Superior temporal gyrus (tissue), 1 donor: ENCODE data around the gene HS1BP3.

Experiments used
- DNase-seq: peaks from one replicate; pipeline ENCODE4 v3.0.0-alpha.2; 2016; ENCODE audit errors: extremely low spot score

The HS1BP3 gene

DNA sequence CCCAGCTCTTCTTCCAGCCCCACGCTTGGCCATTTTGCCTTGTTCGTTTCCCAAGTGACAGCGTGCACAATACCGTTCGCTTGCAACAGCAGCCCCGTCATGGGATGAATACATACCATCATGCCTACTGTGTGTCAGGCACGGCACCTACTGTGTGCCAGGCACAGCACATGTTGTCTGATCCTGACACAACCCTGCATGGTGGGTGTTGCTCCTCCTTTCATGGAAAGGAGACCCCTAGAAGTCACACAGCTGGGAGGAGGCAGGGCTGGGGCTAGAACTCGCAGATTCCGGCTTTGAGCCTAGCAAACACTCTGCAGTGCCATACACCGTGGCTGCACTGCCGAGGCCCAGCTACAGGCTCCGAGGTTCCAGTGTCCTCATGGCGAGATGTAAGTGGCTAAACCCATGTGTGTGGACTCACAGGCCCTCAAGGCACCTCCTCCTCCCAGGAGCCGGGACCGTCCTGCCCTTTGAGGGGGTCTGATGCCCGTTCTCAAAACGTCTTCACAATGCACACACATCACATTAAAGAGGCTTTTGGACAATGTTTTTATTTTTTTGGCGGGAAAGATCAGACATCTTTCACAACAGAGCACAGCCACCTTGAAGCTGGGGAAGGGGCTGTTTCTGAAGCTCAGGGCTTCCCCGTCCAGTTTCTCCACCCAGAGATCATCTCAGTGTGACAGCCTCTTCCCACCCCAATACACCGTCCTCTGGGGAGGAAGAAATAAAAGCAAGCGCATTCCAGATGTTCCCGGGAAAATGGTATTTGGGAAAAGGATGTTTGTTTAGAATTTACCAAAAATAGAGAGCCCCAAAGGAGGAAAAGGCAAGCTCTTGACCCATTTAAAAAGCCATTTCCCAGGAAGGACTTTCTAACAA, 64.9 kb downstream of the HS1BP3 start:
- DNase-seq, result no peak

DNA sequence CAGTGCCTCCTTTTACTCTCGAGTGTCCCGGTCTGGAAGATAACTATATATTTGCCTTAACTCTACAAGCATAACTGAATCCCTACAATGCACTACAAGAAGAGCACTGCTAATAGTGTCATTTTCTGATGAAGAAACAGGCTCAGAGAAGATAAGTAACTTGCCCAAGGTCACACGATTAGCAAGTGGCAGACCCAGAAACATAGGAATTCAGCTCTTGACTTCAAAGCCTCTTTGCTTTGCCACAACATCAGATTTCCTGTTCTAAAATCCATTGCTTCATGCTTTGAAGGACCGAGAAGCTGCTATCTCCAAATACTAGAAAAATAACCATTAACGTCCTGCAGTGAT, 65.6 kb downstream of the HS1BP3 start:
- no peak for DNase-seq

DNA sequence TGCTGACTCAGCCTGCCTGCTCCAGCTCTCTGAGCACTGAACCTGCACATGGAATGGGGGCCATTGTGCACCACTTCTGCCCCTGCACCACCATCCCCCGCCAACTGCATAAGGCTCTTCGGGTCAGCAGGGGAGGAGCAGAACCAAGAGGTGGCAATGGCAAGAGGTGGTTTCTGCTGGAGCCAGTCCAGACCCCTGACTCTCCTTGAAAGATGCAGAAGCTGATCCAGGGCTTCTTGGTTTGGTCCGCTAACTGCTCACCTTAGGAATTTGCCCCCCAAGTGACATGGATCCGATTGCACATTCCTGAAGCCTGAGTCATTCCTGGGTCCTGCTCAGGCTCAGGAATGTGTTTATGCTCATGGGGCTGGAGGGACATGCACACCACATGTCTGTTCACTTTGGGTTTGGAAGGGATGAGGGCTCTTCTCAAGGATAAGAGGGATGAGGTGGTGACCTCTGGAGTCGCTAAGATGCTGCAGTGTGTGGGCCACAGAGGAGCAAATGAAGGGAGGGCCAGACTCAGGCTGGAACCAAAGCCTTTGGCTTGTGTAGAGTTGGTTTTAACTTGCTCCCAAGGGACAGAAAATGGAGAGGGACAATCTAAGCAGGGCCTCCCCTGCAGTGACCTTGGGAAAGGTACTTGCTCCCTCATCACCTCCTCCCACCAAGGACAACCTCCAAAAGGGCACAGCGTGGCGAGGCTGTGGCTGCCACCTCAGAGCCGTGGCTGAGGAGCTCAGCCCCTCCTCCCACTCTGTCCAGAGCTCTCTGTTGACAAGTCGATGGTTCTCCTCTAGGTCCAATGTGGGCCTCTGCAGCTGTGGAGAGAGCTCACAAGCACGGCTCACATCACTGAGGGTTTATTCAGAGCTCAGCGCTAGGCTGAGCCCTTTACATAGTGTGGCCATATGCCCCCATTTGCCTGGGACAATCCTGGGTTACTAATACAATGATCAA, 66.2 kb downstream of the HS1BP3 start:
- DNase-seq, result peak; percentile 90

- DNase-seq, result no peak
Observed at GRCh38 chr2:20584045-20584398, 66.9 kb downstream of the HS1BP3 start.

DNA sequence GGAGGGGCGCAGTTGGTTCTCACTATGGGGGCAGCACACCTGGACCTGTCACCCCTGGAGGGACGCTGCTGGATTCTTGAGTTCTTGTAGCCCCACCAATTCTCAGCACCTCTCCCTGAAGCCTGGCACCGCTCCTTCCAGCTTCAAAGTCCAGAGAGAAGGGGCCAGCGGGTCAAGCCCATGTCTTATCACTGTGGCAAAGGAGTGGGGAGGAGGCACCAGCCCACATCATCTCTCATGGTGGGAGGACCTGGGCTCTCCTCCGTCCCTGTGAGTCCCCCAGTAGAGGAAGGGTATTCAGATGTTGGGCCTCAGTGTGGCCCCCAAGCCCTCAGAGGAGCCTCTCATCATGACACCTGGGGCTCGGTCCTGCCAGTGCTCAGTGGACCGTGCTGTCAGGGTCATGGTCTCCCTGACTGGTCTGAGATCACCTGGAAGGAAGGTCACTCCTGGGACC, 67.4 kb downstream of the HS1BP3 start:
- no peak for DNase-seq

GRCh38 chr2:20582600-20583221, 68.2 kb downstream of the HS1BP3 start:
- DNase-seq, result peak; percentile 92

DNA sequence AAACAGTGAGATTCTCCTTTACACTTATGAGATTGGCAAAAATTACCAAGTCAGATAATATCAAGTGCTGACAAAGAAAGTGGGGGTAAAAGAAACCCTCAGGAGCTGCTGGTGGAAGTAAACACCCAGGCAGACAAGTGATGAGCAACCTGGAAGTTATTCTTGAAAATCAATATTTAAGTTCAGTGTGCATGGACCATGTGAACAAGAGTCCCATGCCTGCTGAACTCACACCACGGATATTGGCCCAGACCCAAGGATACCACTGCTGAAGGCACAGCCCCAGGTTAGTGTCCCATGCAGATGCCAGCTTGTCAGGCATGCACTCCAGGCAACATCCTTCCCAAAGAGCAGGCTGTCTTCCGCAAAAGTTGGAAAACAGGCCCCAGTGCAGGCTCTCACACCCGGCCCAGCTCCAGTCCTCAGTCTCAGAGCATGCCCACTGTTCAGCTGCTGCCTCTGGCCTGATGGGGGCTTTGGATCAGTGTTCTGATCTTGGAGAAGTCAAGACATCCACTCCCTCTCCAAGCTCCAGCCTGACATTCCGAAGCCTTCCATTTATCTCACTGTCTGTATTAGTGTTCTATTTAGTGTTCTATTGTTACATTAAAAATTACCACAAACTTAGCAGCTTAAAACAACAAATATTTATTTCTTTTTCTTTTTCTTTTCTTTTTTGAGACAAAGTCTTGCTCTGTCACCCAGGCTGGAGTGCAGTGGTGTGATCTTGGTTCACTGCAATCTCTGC, 70.0 kb downstream of the HS1BP3 start:
- DNase-seq, result no peak

GRCh38 chr2:20579866-20580265, 71.0 kb downstream of the HS1BP3 start:
- DNase-seq, result no peak

DNA sequence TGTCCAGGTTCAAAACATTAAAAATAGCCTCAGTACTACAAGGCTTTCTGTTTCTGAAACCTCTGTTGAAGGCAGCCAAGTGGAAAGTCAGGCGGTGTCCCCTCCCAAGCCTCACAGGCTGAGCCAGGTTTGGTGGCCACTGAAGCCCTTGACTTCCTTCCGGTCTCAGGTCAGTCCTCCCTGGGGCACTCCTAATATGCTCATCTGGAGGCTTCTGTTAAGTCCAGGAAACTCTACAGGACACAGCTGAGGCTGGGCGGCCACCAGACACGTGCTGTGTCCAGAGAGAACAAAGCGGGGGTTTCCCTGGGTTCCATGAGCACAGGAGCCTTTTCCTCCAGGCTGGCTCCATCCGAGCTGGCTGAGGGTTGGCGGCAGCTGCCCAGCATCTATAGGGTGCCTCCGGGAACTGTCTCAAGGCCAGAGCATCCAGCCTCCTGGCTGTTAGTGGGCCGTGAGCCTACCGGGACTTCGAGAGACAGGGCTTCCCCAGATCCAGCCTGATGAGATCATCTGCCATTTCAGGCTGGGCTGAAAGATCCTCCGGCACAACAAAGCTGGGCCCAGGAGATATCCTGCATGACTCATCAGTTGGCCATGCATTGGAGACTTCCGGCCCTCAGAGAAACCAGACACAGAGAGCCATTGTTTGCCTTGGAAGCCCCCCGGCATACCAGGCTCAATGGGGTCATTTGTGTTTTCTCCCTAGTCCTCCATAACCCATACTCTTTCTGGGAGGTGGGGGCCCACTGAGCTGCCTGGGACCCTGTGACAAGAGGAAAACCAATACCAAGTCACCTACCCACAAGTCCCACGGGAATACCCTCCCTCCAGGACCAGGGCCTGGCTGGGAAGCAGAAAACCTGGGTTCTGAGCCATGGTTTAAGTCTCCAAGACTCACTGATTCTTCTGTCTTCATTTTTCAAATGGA, 71.7 kb downstream of the HS1BP3 start:
- DNase-seq, result peak; percentile 89

- DNase-seq, result no peak
Observed at GRCh38 chr2:20578266-20578894, 72.5 kb downstream of the HS1BP3 start.

- no peak for DNase-seq
Observed at GRCh38 chr2:20577495-20578235, 73.2 kb downstream of the HS1BP3 start.

- no peak for DNase-seq
Observed at GRCh38 chr2:20576598-20577115, 74.2 kb downstream of the HS1BP3 start.

- no peak for DNase-seq
Observed at GRCh38 chr2:20575935-20576597, 74.8 kb downstream of the HS1BP3 start.

GRCh38 chr2:20575414-20575813, 75.5 kb downstream of the HS1BP3 start:
- DNase-seq, result no peak

GRCh38 chr2:20574930-20575329, 76.0 kb downstream of the HS1BP3 start:
- DNase-seq, result no peak

- DNase-seq, result no peak
Observed at GRCh38 chr2:20574423-20574911, 76.4 kb downstream of the HS1BP3 start.

DNA sequence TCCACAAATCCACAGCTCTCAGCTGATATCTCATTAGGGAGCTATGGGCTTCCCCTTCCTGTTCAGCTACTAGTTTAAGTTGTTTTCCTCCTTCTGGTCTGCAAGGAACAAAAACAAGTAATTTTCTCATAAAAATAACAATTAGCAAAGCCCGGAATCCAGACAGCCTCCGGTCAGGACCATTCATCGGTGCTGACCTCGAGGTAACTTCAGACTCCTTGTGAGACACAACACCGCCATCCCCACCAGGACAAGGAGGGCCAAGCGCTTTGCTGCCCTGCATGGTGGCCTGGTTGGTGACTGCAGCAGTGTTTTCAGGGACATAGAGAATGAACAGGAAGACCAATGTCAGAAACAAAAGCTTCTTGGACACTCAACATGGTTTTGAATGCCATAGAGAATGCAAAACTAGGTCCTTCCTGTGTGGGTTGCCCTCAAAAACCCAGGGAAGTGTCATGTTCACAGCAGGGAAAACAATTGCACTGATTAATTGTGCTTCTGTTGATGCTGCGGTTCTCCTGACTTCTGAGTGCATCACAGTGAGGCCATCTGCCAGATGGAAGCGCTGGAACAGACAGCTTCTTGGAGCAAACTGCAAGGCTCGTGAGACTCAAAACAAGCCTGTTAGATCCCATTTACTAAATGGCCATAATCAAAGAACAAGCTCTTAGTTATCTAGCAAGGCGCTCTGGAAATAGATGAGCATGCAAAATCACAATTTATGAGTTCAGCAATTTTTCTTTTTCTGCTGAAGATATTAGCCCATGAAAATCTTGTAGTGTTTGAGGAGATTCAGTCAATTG, 77.1 kb downstream of the HS1BP3 start:
- DNase-seq, result peak; percentile 92
